Endodermal cell (in vitro differentiated cells): ENCODE results near the gene INVS. TPM values are rescaled to one million over a fixed set of nuclear protein-coding genes. Genes with fewer than 3 reads are reported as not detected.
A peak's percentile ranks its signal among the peaks of the same experiment; 100 is the strongest.

Experiments
- DNase-seq: peaks from one replicate; pipeline ENCODE4 v3.0.0-alpha.2; 2017
- H3K27ac ChIP-seq: 2 replicates; pipeline ENCODE4 v1.5.1; 2013; ENCODE audit warnings: mild to moderate bottlenecking, low read depth, low read length, moderate library complexity
- H3K27me3 ChIP-seq: 2 replicates; pipeline ENCODE4 v1.6.1; 2013; ENCODE audit warnings: mild to moderate bottlenecking, low read length, moderate library complexity; ENCODE audit not compliant: insufficient read depth, control insufficient read depth, poor library complexity, severe bottlenecking
- H3K36me3 ChIP-seq: 2 replicates; pipeline ENCODE4 v1.7.0; 2013; ENCODE audit warnings: mild to moderate bottlenecking, low read length, moderate library complexity; ENCODE audit not compliant: control insufficient read depth, insufficient read depth
- H3K4me1 ChIP-seq: one replicate; pipeline ENCODE4 v1.7.0; 2013; ENCODE audit warnings: low read length; ENCODE audit not compliant: control insufficient read depth, insufficient read depth
- H3K4me3 ChIP-seq: 2 replicates; pipeline ENCODE4 v1.5.1; 2013; ENCODE audit warnings: mild to moderate bottlenecking, low read length, moderate library complexity
- H3K9ac ChIP-seq: 2 replicates; pipeline ENCODE4 v1.6.1; 2013; ENCODE audit warnings: mild to moderate bottlenecking, low read length, moderate library complexity; ENCODE audit not compliant: poor library complexity, severe bottlenecking; ENCODE audit errors: extremely low read depth
- H3K9me3 ChIP-seq: 2 replicates; pipeline ENCODE4 v1.6.1; 2013; ENCODE audit warnings: mild to moderate bottlenecking, low read length, moderate library complexity; ENCODE audit not compliant: control insufficient read depth
- H3K27ac Mint-ChIP-seq: 2 replicates; pipeline ENCODE4 v1.8.0; 2020; ENCODE audit warnings: mixed read lengths
- H3K27me3 Mint-ChIP-seq: 2 replicates; pipeline ENCODE4 v1.8.0; 2021; ENCODE audit warnings: mild to moderate bottlenecking, mixed read lengths; ENCODE audit not compliant: insufficient read depth
- H3K36me3 Mint-ChIP-seq: 2 replicates; pipeline ENCODE4 v1.8.0; 2020; ENCODE audit warnings: low read depth, mixed read lengths
- H3K4me1 Mint-ChIP-seq: 2 replicates; pipeline ENCODE4 v1.8.0; 2020; ENCODE audit warnings: mixed read lengths
- H3K4me3 Mint-ChIP-seq: 2 replicates; pipeline ENCODE4 v1.8.0; 2020; ENCODE audit warnings: mild to moderate bottlenecking, moderate library complexity, mixed read lengths
- H3K9me3 Mint-ChIP-seq: 2 replicates; pipeline ENCODE4 v1.8.0; 2020; ENCODE audit warnings: mild to moderate bottlenecking, mixed read lengths
- WGBS, 2 experiments: methylation state at CpG; one replicate each; pipeline versions ENCODE4 v1.1.5 to v1.1.7; 2013; ENCODE audit warnings: missing lambda C conversion rate in 2 of 2, mixed read lengths in 1 of 2; ENCODE audit not compliant: insufficient coverage in 1 of 2, insufficient read length in 1 of 2; 5-methylcytosine and 5-hydroxymethylcytosine counted together
- total RNA-seq, 2 donors: library from RNA; stranded (reverse); fragmentation: NEBNext Ultra II Directional in 1 of 2; extraction: Animal tissue kit (Norgen Biotek cat#: 25700) in 1 of 2; gene quantifications; 2 replicates in 1 of 2; 3 replicates in 1 of 2; pipeline ENCODE4 v1.2.1, GENCODE V29; 2021
- TF ChIP-seq, protein P1 (sequence below): fragments of 200-600 bp; sonication (generic); conservative IDR thresholded peaks from 2 replicates; pipeline ENCODE4 v1.5.0; 2021; ENCODE audit warnings: antibody characterized with exemption, mild to moderate bottlenecking

INVS gene
- total RNA-seq, 2 donors from 2014 or later: 22.8 to 26.6 TPM

DNA sequence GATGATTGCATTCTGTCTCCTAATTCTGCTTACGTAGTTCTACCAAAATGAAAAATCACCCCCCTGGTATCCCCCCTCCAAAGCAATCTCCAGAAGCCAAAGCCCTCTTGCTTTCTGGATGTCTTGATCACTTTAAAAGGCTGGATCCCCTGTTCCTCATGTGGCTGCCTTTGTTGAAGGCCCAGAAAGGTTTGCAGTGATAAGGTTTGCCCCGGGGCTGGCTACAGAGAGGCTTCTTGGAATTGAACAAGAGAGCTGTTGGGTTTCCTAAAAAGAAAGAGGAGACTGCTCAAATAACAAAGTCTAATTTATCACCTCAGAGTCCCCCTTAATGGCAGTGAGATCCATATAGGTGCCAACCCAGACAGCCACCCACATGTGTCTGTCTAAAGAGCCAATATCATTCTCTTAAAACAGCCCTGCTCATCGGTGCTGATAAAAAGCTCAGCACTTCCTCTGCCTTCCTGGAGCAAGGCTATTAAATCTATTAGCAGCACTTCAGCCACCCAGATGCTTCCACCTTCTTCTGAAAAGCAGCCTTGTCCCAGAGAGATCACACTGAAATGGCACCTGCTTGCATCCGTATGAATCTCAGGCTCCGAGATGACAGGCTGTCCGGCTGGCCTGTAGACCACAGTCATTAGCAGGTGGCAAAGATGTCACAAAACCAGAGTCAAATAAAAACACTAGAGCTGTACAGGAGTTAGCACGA is 182.8 kb downstream of the INVS start:
- no peak overlapping the region for H3K4me3 Mint-ChIP-seq
- no peak overlapping the region for H3K4me3 ChIP-seq
- peak overlapping the region; percentile 8 for H3K27ac ChIP-seq
- no peaks in the 10 kb centered on the region for H3K4me1 Mint-ChIP-seq
- 90 to 92% methylated on average over 6 to 7 of the region's 7 CpGs for WGBS, 2 experiments
- H3K9ac ChIP-seq: no peak overlapping the region
- H3K4me1 ChIP-seq: no peaks in the 10 kb centered on the region
- H3K36me3 Mint-ChIP-seq: peaks cover 41% of the 10 kb centered on the region
- DNase-seq: no peak
- no peaks in the 10 kb centered on the region for H3K27me3 Mint-ChIP-seq
- H3K9me3 ChIP-seq: peaks cover 17% of the 10 kb centered on the region
- no peaks in the 10 kb centered on the region for H3K27me3 ChIP-seq
- H3K36me3 ChIP-seq: peaks cover 31% of the 10 kb centered on the region
- TF ChIP-seq, protein P1, sequence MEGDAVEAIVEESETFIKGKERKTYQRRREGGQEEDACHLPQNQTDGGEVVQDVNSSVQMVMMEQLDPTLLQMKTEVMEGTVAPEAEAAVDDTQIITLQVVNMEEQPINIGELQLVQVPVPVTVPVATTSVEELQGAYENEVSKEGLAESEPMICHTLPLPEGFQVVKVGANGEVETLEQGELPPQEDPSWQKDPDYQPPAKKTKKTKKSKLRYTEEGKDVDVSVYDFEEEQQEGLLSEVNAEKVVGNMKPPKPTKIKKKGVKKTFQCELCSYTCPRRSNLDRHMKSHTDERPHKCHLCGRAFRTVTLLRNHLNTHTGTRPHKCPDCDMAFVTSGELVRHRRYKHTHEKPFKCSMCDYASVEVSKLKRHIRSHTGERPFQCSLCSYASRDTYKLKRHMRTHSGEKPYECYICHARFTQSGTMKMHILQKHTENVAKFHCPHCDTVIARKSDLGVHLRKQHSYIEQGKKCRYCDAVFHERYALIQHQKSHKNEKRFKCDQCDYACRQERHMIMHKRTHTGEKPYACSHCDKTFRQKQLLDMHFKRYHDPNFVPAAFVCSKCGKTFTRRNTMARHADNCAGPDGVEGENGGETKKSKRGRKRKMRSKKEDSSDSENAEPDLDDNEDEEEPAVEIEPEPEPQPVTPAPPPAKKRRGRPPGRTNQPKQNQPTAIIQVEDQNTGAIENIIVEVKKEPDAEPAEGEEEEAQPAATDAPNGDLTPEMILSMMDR: no peak
- H3K27ac Mint-ChIP-seq: peak overlapping the region; percentile 13
- H3K9me3 Mint-ChIP-seq: peaks cover 10% of the 10 kb centered on the region

DNA sequence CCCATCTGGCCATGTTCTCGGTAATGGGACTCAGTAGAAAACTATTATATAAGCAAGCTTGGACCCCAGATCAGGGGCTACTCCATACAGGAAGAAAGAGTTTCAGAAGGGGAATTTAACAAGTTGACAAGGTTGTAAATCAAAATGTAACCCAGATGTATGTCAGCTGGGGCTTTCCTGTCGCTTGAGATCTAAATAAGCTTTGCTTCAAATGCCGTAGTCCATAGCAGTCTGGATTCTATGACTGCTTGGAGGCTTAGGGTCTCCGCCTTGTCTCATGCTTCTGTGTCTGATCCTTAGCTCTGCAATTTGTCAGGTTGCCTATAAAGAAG is 183.3 kb downstream of the INVS start:
- H3K27ac Mint-ChIP-seq: peak overlapping the region; percentile 13

DNA sequence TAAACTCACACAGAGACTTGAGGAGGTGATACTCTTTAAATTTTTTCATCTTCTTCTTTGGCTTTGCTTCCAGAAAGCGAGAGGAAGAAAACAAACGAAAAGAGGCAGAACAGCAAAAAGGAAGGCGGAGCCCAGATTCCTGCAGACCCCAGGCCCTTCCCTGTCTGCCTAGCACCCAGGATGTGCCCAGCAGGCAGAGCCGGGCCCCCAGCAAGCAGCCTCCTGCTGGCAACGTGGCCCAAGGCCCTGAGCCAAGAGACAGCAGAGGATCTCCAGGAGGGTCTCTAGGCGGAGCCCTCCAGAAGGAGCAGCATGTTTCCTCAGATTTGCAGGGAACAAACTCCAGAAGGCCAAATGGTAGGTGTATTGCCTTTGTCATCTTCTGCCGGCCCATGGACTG is 185.2 kb downstream of the INVS start:
- H3K4me3 ChIP-seq: no peak overlapping the region
- H3K27me3 ChIP-seq: no peaks in the 10 kb centered on the region
- H3K4me1 Mint-ChIP-seq: no peaks in the 10 kb centered on the region
- H3K9me3 Mint-ChIP-seq: peaks cover 13% of the 10 kb centered on the region
- H3K9me3 ChIP-seq: peaks cover 30% of the 10 kb centered on the region
- H3K27ac ChIP-seq: no peak overlapping the region
- no peaks in the 10 kb centered on the region for H3K4me1 ChIP-seq
- H3K36me3 Mint-ChIP-seq: peaks cover 52% of the 10 kb centered on the region
- DNase-seq: no peak
- H3K4me3 Mint-ChIP-seq: no peak overlapping the region
- H3K27me3 Mint-ChIP-seq: no peaks in the 10 kb centered on the region
- TF ChIP-seq, protein P1: no peak
- 87 to 100% methylated on average over 3 to 7 of the region's 7 CpGs for WGBS, 2 experiments
- H3K27ac Mint-ChIP-seq: no peak overlapping the region
- H3K9ac ChIP-seq: no peak overlapping the region
- H3K36me3 ChIP-seq: peaks cover 44% of the 10 kb centered on the region

More for the DNA sequence above, 183.3 kb downstream of the INVS start:
- TF ChIP-seq, protein P1: no peak
- Histone ChIP-seq H3K27me3 (no peaks in the 10 kb centered on the region), H3K4me3 (no peak overlapping the region), H3K36me3 (peaks cover 34% of the 10 kb centered on the region), H3K9ac (no peak overlapping the region), H3K27ac (no peak overlapping the region), H3K9me3 (peaks cover 17% of the 10 kb centered on the region), H3K4me1 (no peaks in the 10 kb centered on the region)
- H3K4me3 Mint-ChIP-seq: no peak overlapping the region
- H3K36me3 Mint-ChIP-seq: peaks cover 41% of the 10 kb centered on the region
- H3K9me3 Mint-ChIP-seq: peaks cover 10% of the 10 kb centered on the region
- H3K27me3 Mint-ChIP-seq: no peaks in the 10 kb centered on the region
- no peak for DNase-seq
- H3K4me1 Mint-ChIP-seq: no peaks in the 10 kb centered on the region
- 92 to 95% methylated on average over 4 of the region's 4 CpGs for WGBS, 2 experiments
